Choroid plexus epithelial cell (primary cell): ENCODE measurements around the gene NFU1.

Experiments used
- DNase-seq: peaks from one replicate; pipeline ENCODE4 v3.0.0-alpha.2; 2010; ENCODE audit warnings: low read depth
- H3K4me3 ChIP-seq: 2 replicates; pipeline ENCODE4 v1.5.1; 2011; ENCODE audit warnings: low read depth, mild to moderate bottlenecking, control low read depth, low read length, moderate library complexity
- CTCF ChIP-seq: conservative IDR thresholded peaks from 2 replicates; pipeline ENCODE4 v1.5.1; 2011; ENCODE audit warnings: low read depth, mild to moderate bottlenecking, control low read depth, inconsistent platforms, low read length, moderate library complexity

NFU1 gene

GRCh38 chr2:69411120-69411519 lies 26.1 kb downstream of the NFU1 start:
- no peak overlapping the region for H3K4me3 ChIP-seq
- DNase-seq: no peak
- no peak for TF ChIP-seq CTCF

GRCh38 chr2:69405306-69405705 lies 31.9 kb downstream of the NFU1 start:
- no peak for DNase-seq
- no peak overlapping the region for H3K4me3 ChIP-seq
- no peak for TF ChIP-seq CTCF

- TF ChIP-seq CTCF: no peak
- no peak for DNase-seq
- no peak overlapping the region for H3K4me3 ChIP-seq
Measured at GRCh38 chr2:69400121-69400520, 37.1 kb downstream of the NFU1 start.

GRCh38 chr2:69397234-69397633 lies 40.0 kb downstream of the NFU1 start:
- TF ChIP-seq CTCF: no peak
- no peak overlapping the region for H3K4me3 ChIP-seq
- DNase-seq: no peak

GRCh38 chr2:69395866-69396265 lies 41.4 kb downstream of the NFU1 start:
- no peak for DNase-seq
- H3K4me3 ChIP-seq: no peak overlapping the region
- no peak for TF ChIP-seq CTCF

- H3K4me3 ChIP-seq: no peak overlapping the region
- TF ChIP-seq CTCF: no peak
- no peak for DNase-seq
Measured at GRCh38 chr2:69393963-69394362, 43.3 kb downstream of the NFU1 start.

- DNase-seq: no peak
- no peak for TF ChIP-seq CTCF
Measured at GRCh38 chr2:69390471-69390870, 46.8 kb downstream of the NFU1 start.

More at GRCh38 chr2:69390471-69390870, 46.8 kb downstream of the NFU1 start:
- H3K4me3 ChIP-seq: no peak overlapping the region
